MM.1S (cell line): ENCODE results near the gene SH3BGR.

Source experiments
- EZH2 ChIP-seq: fragments of 300-600 bp; sonication (generic); optimal IDR thresholded peaks from 2 replicates; pipeline ENCODE3; 2017; ENCODE audit warnings: low read depth, mild to moderate bottlenecking, antibody characterized with exemption, low read length, mixed read lengths
- EZH2phosphoT487 ChIP-seq: fragments of 300-600 bp; sonication (generic); IDR thresholded peaks from 2 replicates; pipeline ENCODE4 v1.6.1; 2018; ENCODE audit warnings: antibody characterized with exemption, low read length
- TF ChIP-seq, protein P1 (sequence below): fragments of 300-600 bp; sonication (generic); IDR thresholded peaks from 2 replicates; pipeline ENCODE4 v1.5.1; 2016; ENCODE audit warnings: antibody characterized with exemption, low read length, mixed read lengths

DNA sequence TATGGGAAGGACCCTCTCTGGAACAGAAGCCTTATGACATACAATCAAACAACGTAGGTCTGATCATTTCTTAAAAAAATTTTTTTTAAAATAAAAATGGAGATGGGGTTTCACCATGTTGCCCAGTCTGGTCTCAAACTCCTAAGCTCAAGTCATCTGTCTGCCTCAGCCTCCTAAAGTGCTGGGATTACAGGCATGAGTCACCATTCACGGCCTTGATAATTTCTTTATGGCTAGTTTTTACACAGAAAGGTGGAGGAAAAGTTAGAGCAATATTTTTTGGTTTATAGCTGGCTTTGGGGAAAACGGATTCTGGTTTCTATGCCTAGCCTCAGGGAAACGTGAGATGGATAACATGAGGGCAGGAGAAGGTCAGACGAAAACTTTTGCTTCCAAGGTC is 91.0 kb downstream of the SH3BGR start:
- TF ChIP-seq, protein P1, sequence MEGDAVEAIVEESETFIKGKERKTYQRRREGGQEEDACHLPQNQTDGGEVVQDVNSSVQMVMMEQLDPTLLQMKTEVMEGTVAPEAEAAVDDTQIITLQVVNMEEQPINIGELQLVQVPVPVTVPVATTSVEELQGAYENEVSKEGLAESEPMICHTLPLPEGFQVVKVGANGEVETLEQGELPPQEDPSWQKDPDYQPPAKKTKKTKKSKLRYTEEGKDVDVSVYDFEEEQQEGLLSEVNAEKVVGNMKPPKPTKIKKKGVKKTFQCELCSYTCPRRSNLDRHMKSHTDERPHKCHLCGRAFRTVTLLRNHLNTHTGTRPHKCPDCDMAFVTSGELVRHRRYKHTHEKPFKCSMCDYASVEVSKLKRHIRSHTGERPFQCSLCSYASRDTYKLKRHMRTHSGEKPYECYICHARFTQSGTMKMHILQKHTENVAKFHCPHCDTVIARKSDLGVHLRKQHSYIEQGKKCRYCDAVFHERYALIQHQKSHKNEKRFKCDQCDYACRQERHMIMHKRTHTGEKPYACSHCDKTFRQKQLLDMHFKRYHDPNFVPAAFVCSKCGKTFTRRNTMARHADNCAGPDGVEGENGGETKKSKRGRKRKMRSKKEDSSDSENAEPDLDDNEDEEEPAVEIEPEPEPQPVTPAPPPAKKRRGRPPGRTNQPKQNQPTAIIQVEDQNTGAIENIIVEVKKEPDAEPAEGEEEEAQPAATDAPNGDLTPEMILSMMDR, result no peak
- TF ChIP-seq EZH2phosphoT487, result no peak
- no peak for TF ChIP-seq EZH2
